ENCODE data around the gene LRP1B.

The LRP1B gene

GRCh38 chr2:140791802-140792201 is 1339.0 kb downstream of the LRP1B start:
- no peaks in the 10 kb centered on the region for H3K36me3 ChIP-seq (ENCODE audit: insufficient read depth, low read length)
- DNase-seq (no peak), ATAC-seq (ENCODE audit: insufficient read depth, low read depth) (no peak)
- H4K20me1 ChIP-seq (ENCODE audit: insufficient read depth, low read length) = no peaks in the 10 kb centered on the region
- H3K4me1 ChIP-seq (ENCODE audit: insufficient read depth, low read length) = no peaks in the 10 kb centered on the region
- no peaks in the 10 kb centered on the region for H3K27me3 ChIP-seq (ENCODE audit: insufficient read depth, low read length, poor library complexity)
- no peaks in the 10 kb centered on the region for H3K79me2 ChIP-seq (ENCODE audit: insufficient read depth, low read length)
- H3K27ac ChIP-seq (ENCODE audit: low read length) = no peak overlapping the region
- no peak for TF ChIP-seq EZH2 (IDR thresholded peaks at IDR 0.05; ENCODE audit: borderline replicate concordance, low read depth, low read length, severe bottlenecking)
- TF ChIP-seq CTCF (IDR thresholded peaks at IDR 0.05; ENCODE audit: borderline replicate concordance, extremely low read depth, low read length, poor library complexity, severe bottlenecking) = no peak
- H3K9ac ChIP-seq (ENCODE audit: low read depth, low read length) = no peak overlapping the region
- H3K9me3 ChIP-seq (ENCODE audit: insufficient read depth, low read length, severe bottlenecking) = no peaks in the 10 kb centered on the region
- no peak overlapping the region for H3K4me2 ChIP-seq (ENCODE audit: insufficient read depth, low read length)
- no peak overlapping the region for H2AFZ ChIP-seq (ENCODE audit: low read depth, low read length)
- no peak overlapping the region for H3K4me3 ChIP-seq (ENCODE audit: low read depth in 1 of 2, low read length in 2 of 2)

GRCh38 chr2:140786585-140786984 is 1344.2 kb downstream of the LRP1B start:
- ATAC-seq (ENCODE audit: insufficient read depth, low read depth) = no peak
- TF ChIP-seq EZH2 (IDR thresholded peaks at IDR 0.05; ENCODE audit: borderline replicate concordance, low read depth, low read length, severe bottlenecking) (no peak), CTCF (IDR thresholded peaks at IDR 0.05; ENCODE audit: borderline replicate concordance, extremely low read depth, low read length, poor library complexity, severe bottlenecking) (no peak)
- Histone ChIP-seq H3K27ac (ENCODE audit: low read length) (no peak overlapping the region), H2AFZ (ENCODE audit: low read depth, low read length) (no peak overlapping the region), H3K27me3 (ENCODE audit: insufficient read depth, low read length, poor library complexity) (no peaks in the 10 kb centered on the region), H3K9ac (ENCODE audit: low read depth, low read length) (no peak overlapping the region), H3K4me1 (ENCODE audit: insufficient read depth, low read length) (no peaks in the 10 kb centered on the region), H4K20me1 (ENCODE audit: insufficient read depth, low read length) (no peaks in the 10 kb centered on the region), H3K79me2 (ENCODE audit: insufficient read depth, low read length) (no peaks in the 10 kb centered on the region), H3K4me3 (ENCODE audit: low read depth in 1 of 2, low read length in 2 of 2) (no peak overlapping the region), H3K36me3 (ENCODE audit: insufficient read depth, low read length) (no peaks in the 10 kb centered on the region), H3K9me3 (ENCODE audit: insufficient read depth, low read length, severe bottlenecking) (no peaks in the 10 kb centered on the region), H3K4me2 (ENCODE audit: insufficient read depth, low read length) (no peak overlapping the region)
- no peak for DNase-seq

- Histone ChIP-seq H3K9me3 (ENCODE audit: insufficient read depth, low read length, severe bottlenecking) (no peaks in the 10 kb centered on the region), H4K20me1 (ENCODE audit: insufficient read depth, low read length) (no peaks in the 10 kb centered on the region), H3K4me2 (ENCODE audit: insufficient read depth, low read length) (no peak overlapping the region), H2AFZ (ENCODE audit: low read depth, low read length) (no peak overlapping the region), H3K27ac (ENCODE audit: low read length) (no peak overlapping the region), H3K36me3 (ENCODE audit: insufficient read depth, low read length) (no peaks in the 10 kb centered on the region), H3K4me1 (ENCODE audit: insufficient read depth, low read length) (peaks cover 13% of the 10 kb centered on the region), H3K4me3 (ENCODE audit: low read depth in 1 of 2, low read length in 2 of 2) (no peak overlapping the region), H3K79me2 (ENCODE audit: insufficient read depth, low read length) (no peaks in the 10 kb centered on the region), H3K27me3 (ENCODE audit: insufficient read depth, low read length, poor library complexity) (no peaks in the 10 kb centered on the region), H3K9ac (ENCODE audit: low read depth, low read length) (no peak overlapping the region)
- no peak for DNase-seq
- TF ChIP-seq EZH2 (IDR thresholded peaks at IDR 0.05; ENCODE audit: borderline replicate concordance, low read depth, low read length, severe bottlenecking) = no peak
- no peak for TF ChIP-seq CTCF (IDR thresholded peaks at IDR 0.05; ENCODE audit: borderline replicate concordance, extremely low read depth, low read length, poor library complexity, severe bottlenecking)
- no peak for ATAC-seq (ENCODE audit: insufficient read depth, low read depth)
Measured at GRCh38 chr2:140775411-140775810, 1355.4 kb downstream of the LRP1B start.

GRCh38 chr2:140770645-140771044 is 1360.2 kb downstream of the LRP1B start:
- no peaks in the 10 kb centered on the region for H3K36me3 ChIP-seq (ENCODE audit: insufficient read depth, low read length)

More at GRCh38 chr2:140770645-140771044, 1360.2 kb downstream of the LRP1B start:
- no peak for ATAC-seq (ENCODE audit: insufficient read depth, low read depth)
- no peaks in the 10 kb centered on the region for H3K9me3 ChIP-seq (ENCODE audit: insufficient read depth, low read length, severe bottlenecking)
- H3K4me1 ChIP-seq (ENCODE audit: insufficient read depth, low read length) = no peaks in the 10 kb centered on the region
- H3K4me2 ChIP-seq (ENCODE audit: insufficient read depth, low read length) = no peak overlapping the region
- no peak overlapping the region for H3K27ac ChIP-seq (ENCODE audit: low read length)
- no peak overlapping the region for H3K9ac ChIP-seq (ENCODE audit: low read depth, low read length)
- H4K20me1 ChIP-seq (ENCODE audit: insufficient read depth, low read length) = no peaks in the 10 kb centered on the region
- H3K4me3 ChIP-seq (ENCODE audit: low read depth in 1 of 2, low read length in 2 of 2) = no peak overlapping the region
- TF ChIP-seq CTCF (IDR thresholded peaks at IDR 0.05; ENCODE audit: borderline replicate concordance, extremely low read depth, low read length, poor library complexity, severe bottlenecking) (no peak), EZH2 (IDR thresholded peaks at IDR 0.05; ENCODE audit: borderline replicate concordance, low read depth, low read length, severe bottlenecking) (no peak)
- H3K27me3 ChIP-seq (ENCODE audit: insufficient read depth, low read length, poor library complexity) = no peaks in the 10 kb centered on the region
- H3K79me2 ChIP-seq (ENCODE audit: insufficient read depth, low read length) = no peaks in the 10 kb centered on the region
- no peak overlapping the region for H2AFZ ChIP-seq (ENCODE audit: low read depth, low read length)
- no peak for DNase-seq

All from DND-41 (cell line).